MG63 (cell line): ENCODE measurements around the gene CYP26B1. TPM values are rescaled to one million over a fixed set of nuclear protein-coding genes. Genes with fewer than 3 reads are reported as not detected.
A peak's percentile ranks its signal among the peaks of the same experiment; 100 is the strongest.

Source experiments
- DNase-seq: peaks from one replicate; pipeline ENCODE4 v3.0.0-alpha.2; 2020
- H3K27me3 ChIP-seq: fragments of 250-450 bp; sonication (Bioruptor Pico); 2 replicates; pipeline ENCODE4 v1.5.1; 2020; ENCODE audit warnings: mild to moderate bottlenecking, moderate library complexity
- H3K36me3 ChIP-seq: fragments of 250-450 bp; sonication (Bioruptor Pico); 2 replicates; pipeline ENCODE4 v1.5.1; 2020; ENCODE audit warnings: mild to moderate bottlenecking, moderate library complexity
- H3K4me3 ChIP-seq: fragments of 250-450 bp; sonication (Bioruptor Pico); 2 replicates; pipeline ENCODE4 v1.5.1; 2020; ENCODE audit warnings: mild to moderate bottlenecking, moderate library complexity
- H3K9me3 ChIP-seq: fragments of 250-450 bp; sonication (Bioruptor Pico); 2 replicates; pipeline ENCODE4 v1.5.1; 2020; ENCODE audit warnings: mild to moderate bottlenecking, moderate library complexity
- total RNA-seq: library from RNA; depleted of rRNA; stranded (reverse); fragments of >200 nt; shearing (Covaris generic); gene quantifications from 2 replicates; pipeline ENCODE4 v1.2.3, GENCODE V29; 2014; ENCODE audit warnings: low replicate concordance; rRNA removed

Gene CYP26B1
- 5.4 and 10.6 TPM in 2 replicates for total RNA-seq

GRCh38 chr2:72147303-72147971 is at the start of gene CYP26B1:
CYP26B1 (minus strand) TSS chr2:72147862; CDS start chr2:72147834, 28 bp downstream.
- Histone ChIP-seq H3K4me3 (peak within 1 kb of the TSS; percentile 81), H3K27me3 (no peaks in the 10 kb centered on the region), H3K36me3 (peaks cover 19% of the 10 kb centered on the region), H3K9me3 (no peaks in the 10 kb centered on the region)
- peak; percentile 54 for DNase-seq

- Histone ChIP-seq H3K9me3 (no peaks in the 10 kb centered on the region), H3K4me3 (no peak overlapping the region), H3K27me3 (no peaks in the 10 kb centered on the region), H3K36me3 (no peaks in the 10 kb centered on the region)
- no peak for DNase-seq
These were observed 46.1 kb upstream of the CYP26B1 start for GRCh38 chr2:72193723-72194122.

GRCh38 chr2:72191441-72191840 is 43.8 kb upstream of the CYP26B1 start:
- H3K36me3 ChIP-seq = no peaks in the 10 kb centered on the region
- DNase-seq = no peak

GRCh38 chr2:72185206-72185605 is 37.5 kb upstream of the CYP26B1 start:
- no peak overlapping the region for H3K4me3 ChIP-seq
- no peaks in the 10 kb centered on the region for H3K36me3 ChIP-seq
- H3K9me3 ChIP-seq = peaks cover 3% of the 10 kb centered on the region; the same call in 1 of the 2 replicates
- no peaks in the 10 kb centered on the region for H3K27me3 ChIP-seq
- DNase-seq = peak; percentile 43

More at GRCh38 chr2:72191441-72191840, 43.8 kb upstream of the CYP26B1 start:
- no peak overlapping the region for H3K4me3 ChIP-seq
- no peaks in the 10 kb centered on the region for H3K27me3 ChIP-seq
- H3K9me3 ChIP-seq = peaks cover 3% of the 10 kb centered on the region; the same call in 1 of the 2 replicates

GRCh38 chr2:72183466-72183865 is 35.8 kb upstream of the CYP26B1 start:
- Histone ChIP-seq H3K4me3 (no peak overlapping the region), H3K36me3 (no peaks in the 10 kb centered on the region), H3K27me3 (no peaks in the 10 kb centered on the region), H3K9me3 (peaks cover 3% of the 10 kb centered on the region; the same call in 1 of the 2 replicates)
- no peak for DNase-seq

GRCh38 chr2:72183016-72183415 is 35.4 kb upstream of the CYP26B1 start:
- DNase-seq = no peak
- Histone ChIP-seq H3K9me3 (peaks cover 3% of the 10 kb centered on the region; the same call in 1 of the 2 replicates), H3K36me3 (no peaks in the 10 kb centered on the region), H3K27me3 (no peaks in the 10 kb centered on the region), H3K4me3 (no peak overlapping the region)

- DNase-seq = peak; percentile 55
- Histone ChIP-seq H3K9me3 (peaks cover 2% of the 10 kb centered on the region; the same call in 1 of the 2 replicates), H3K27me3 (no peaks in the 10 kb centered on the region), H3K4me3 (no peak overlapping the region), H3K36me3 (no peaks in the 10 kb centered on the region)
These were observed 34.9 kb upstream of the CYP26B1 start for GRCh38 chr2:72182547-72182946.

- Histone ChIP-seq H3K36me3 (no peaks in the 10 kb centered on the region), H3K4me3 (no peak overlapping the region), H3K9me3 (no peaks in the 10 kb centered on the region), H3K27me3 (no peaks in the 10 kb centered on the region)
- no peak for DNase-seq
These were observed 34.0 kb upstream of the CYP26B1 start for GRCh38 chr2:72181616-72182015.

- H3K36me3 ChIP-seq = no peaks in the 10 kb centered on the region
- no peaks in the 10 kb centered on the region for H3K27me3 ChIP-seq
- H3K4me3 ChIP-seq = no peak overlapping the region
- DNase-seq = no peak
- H3K9me3 ChIP-seq = no peaks in the 10 kb centered on the region
These were observed 32.7 kb upstream of the CYP26B1 start for GRCh38 chr2:72180351-72180750.

- Histone ChIP-seq H3K9me3 (no peaks in the 10 kb centered on the region), H3K4me3 (no peak overlapping the region), H3K36me3 (no peaks in the 10 kb centered on the region), H3K27me3 (no peaks in the 10 kb centered on the region)
- no peak for DNase-seq
These were observed 30.9 kb upstream of the CYP26B1 start for GRCh38 chr2:72178551-72178950.

- Histone ChIP-seq H3K36me3 (no peaks in the 10 kb centered on the region), H3K4me3 (no peak overlapping the region), H3K27me3 (no peaks in the 10 kb centered on the region), H3K9me3 (no peaks in the 10 kb centered on the region)
- no peak for DNase-seq
These were observed 28.6 kb upstream of the CYP26B1 start for GRCh38 chr2:72176281-72176680.

- DNase-seq = no peak
- Histone ChIP-seq H3K9me3 (no peaks in the 10 kb centered on the region), H3K27me3 (no peaks in the 10 kb centered on the region), H3K4me3 (no peak overlapping the region), H3K36me3 (no peaks in the 10 kb centered on the region)
These were observed 28.0 kb upstream of the CYP26B1 start for GRCh38 chr2:72175636-72176035.

- H3K4me3 ChIP-seq = no peak overlapping the region
- DNase-seq = no peak
- H3K27me3 ChIP-seq = no peaks in the 10 kb centered on the region
- no peaks in the 10 kb centered on the region for H3K36me3 ChIP-seq
- H3K9me3 ChIP-seq = no peaks in the 10 kb centered on the region
These were observed 26.1 kb upstream of the CYP26B1 start for GRCh38 chr2:72173640-72174321.

- Histone ChIP-seq H3K36me3 (no peaks in the 10 kb centered on the region), H3K4me3 (no peak overlapping the region), H3K27me3 (no peaks in the 10 kb centered on the region), H3K9me3 (no peaks in the 10 kb centered on the region; the same call in 1 of the 2 replicates)
- no peak for DNase-seq
These were observed 24.8 kb upstream of the CYP26B1 start for GRCh38 chr2:72172478-72172877.

- no peaks in the 10 kb centered on the region for H3K36me3 ChIP-seq
- no peak for DNase-seq
- H3K4me3 ChIP-seq = no peak overlapping the region
- H3K9me3 ChIP-seq = no peaks in the 10 kb centered on the region; the same call in none of the 2 replicates
- H3K27me3 ChIP-seq = no peaks in the 10 kb centered on the region
These were observed 18.6 kb upstream of the CYP26B1 start for GRCh38 chr2:72166279-72166678.

GRCh38 chr2:72165792-72166191 is 18.1 kb upstream of the CYP26B1 start:
- DNase-seq = no peak
- Histone ChIP-seq H3K4me3 (no peak overlapping the region), H3K9me3 (no peaks in the 10 kb centered on the region; the same call in none of the 2 replicates), H3K27me3 (no peaks in the 10 kb centered on the region), H3K36me3 (no peaks in the 10 kb centered on the region)

- Histone ChIP-seq H3K27me3 (no peaks in the 10 kb centered on the region), H3K9me3 (no peaks in the 10 kb centered on the region; the same call in 1 of the 2 replicates), H3K4me3 (no peak overlapping the region), H3K36me3 (no peaks in the 10 kb centered on the region)
- no peak for DNase-seq
These were observed 14.9 kb upstream of the CYP26B1 start for GRCh38 chr2:72162574-72162973.
